ENCODE results near the gene LIMS2.
A peak's percentile ranks its signal among the peaks of the same experiment; 100 is the strongest.

LIMS2 gene

GRCh38 chr2:127674241-127675209, 805 bp downstream of the LIMS2 start:
- DNase-seq, result peak; percentile 55

- DNase-seq, result no peak
Measured at GRCh38 chr2:127673291-127674069, 1.9 kb downstream of the LIMS2 start.

DNA sequence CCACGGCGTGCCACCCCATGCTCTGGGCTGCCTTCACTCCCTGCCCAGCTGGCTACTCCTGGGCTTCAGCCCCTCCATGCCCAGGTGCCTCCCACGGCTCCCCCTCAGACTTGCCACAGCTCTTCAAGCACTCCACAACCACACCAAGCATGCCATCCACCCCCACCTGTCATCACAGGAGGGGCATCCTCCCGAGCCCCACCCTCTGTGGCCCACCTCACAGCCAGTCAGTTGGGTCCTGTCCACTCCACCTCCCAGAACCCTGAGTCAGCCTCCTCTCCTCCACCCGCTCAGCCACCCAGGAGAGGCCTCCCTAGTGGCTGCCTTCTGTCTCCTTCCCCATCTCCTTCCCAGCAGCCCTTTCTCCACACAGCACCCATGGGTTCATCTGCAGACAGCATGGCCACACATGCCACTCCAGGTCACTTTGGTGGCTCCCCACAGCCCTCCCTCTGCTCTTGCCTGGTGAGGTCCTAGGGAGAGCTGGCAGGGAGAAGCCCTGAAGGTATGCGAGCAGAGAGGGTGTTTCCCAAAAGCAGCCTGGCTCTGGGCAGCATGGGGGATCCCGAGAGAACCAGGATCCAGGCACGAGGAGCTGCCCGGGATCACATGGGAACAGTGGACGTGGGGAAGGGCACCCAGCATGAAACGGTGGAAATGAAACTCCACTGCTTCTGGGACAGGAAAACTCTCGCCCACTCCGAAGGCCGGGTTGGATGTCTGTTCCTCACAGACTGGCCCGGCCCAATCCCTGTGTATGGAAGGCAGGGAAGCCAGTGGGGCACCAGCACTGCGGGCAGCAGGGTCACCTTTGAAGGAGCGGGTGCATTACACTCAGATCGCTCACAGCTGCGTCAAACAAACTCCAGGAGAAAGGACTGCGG, 2.7 kb downstream of the LIMS2 start:
- no peak for DNase-seq

GRCh38 chr2:127671557-127672302, 3.6 kb downstream of the LIMS2 start:
- DNase-seq, result no peak

GRCh38 chr2:127670957-127671290, 4.4 kb downstream of the LIMS2 start:
- no peak for DNase-seq

DNA sequence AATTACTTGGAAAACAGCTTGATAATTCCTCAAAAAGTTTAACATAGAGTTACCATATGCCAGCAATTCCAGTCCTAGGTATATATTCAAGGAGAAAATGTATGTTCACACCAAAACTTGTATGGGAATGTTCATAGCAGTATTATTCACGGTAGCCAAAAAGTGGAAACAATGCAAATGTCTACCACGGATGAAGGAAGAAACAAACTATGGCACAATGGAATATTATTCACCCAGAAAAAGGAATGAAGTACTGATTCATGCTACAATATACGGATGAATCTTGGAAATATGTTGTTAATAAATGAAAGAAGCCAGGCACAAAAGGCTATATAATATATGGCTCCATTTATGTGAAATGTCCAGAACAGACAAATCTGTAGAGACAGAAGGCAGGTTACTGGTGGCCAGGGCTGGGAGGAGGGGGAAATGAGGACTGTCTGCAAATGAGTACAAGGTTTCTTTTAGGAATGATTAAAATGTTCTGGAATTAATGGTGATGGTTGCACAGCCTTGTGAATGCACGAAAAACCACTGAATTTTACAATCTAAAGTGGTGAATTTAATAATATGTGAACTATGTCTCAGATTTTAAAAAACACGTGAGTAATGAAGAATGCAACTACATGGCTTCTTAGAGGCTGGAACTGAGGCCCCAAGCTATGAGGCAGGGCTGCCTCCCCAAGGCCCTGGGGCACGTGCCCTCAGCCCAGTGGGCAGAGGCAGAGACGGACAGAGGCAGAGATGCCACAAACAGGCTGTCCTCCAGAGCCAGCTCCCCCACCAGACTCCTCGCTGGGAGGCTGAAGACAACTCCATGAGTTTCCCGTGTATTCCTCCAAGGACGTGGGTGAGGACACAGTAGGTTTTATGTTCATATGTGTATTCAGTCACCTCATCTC, 5.0 kb downstream of the LIMS2 start:
- DNase-seq, result no peak

DNA sequence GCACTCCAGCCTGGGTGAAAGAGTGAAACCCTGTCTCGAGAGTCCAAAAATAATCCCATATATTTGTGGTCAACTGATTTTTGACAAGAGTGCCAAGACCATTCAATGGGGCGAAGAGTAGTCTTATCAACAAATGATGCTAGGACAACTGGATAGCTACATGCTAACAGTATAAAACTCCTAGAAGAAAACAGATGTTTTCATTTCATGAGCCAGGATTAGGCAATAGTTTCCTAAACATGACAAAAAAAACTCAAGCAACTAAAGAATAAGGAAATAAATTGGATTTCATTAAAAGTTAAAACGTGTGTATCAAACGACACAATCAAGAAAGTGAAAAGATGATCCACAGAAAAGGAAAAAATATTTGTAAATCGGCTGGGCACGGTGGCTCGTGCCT, 6.3 kb downstream of the LIMS2 start:
- no peak for DNase-seq

- DNase-seq, result no peak
Measured at GRCh38 chr2:127665267-127665893, 9.9 kb downstream of the LIMS2 start.

DNA sequence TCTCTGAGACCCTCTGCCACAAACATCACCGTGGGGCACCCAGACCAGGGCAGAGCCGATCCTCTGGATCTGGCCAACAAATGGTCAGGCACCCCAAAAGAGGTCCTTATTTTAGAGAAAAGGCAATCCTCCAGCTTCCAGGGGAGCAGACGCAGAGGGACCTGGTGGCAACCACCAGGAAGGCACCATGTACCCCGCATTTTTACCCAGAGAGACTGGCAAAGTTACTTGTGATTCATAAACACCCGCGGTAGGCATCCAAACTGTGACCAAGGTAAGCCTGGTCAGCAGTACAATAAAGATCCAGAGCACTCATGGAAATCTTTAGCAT, 10.5 kb downstream of the LIMS2 start:
- DNase-seq, result no peak

DNA sequence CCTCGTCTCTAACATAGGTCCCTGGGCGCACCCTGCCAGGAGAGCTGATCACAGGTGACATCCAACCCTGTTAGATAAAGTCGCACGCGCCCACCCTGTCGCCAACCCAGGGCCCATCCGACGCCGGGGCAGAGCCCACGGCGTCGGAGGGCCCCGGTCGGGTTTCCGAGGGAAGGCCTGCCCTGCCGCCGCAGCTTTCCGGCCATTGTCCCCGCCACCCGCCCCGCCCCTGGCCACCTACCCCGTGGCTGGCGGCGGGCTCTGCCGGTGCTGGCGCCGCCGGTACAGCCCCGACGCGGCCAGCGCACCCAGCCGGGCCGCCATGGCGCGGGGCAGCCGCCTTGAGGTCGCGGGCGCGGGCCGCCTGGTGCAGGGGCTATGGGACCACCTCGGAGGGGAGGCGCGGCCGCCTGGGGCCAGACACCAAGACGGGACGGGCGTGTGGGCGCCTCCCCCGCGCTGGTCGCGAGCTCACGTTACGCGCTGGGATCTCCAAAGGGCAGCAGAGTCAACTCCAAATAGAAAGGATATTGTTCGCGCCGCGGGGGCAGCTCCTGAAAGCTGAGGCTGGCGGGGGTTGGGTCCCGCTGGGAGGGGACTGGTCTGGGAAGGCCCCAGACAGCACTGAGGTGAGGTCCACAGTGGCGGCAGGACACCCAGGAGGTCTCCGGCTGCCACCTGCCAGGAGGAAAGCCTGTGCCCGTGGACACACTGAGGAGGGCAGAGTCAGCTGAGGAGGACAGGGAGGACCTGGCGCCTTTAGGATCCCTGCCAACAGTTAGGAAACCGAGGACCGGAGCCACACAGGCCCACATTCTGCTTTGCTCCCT, 11.1 kb downstream of the LIMS2 start:
- DNase-seq, result no peak

GRCh38 chr2:127663566-127664064, 11.7 kb downstream of the LIMS2 start:
- no peak for DNase-seq

- no peak for DNase-seq
Measured at GRCh38 chr2:127662937-127663565, 12.3 kb downstream of the LIMS2 start.

- no peak for DNase-seq
Measured at GRCh38 chr2:127661949-127662510, 13.3 kb downstream of the LIMS2 start.

- DNase-seq, result no peak
Measured at GRCh38 chr2:127661072-127661649, 14.2 kb downstream of the LIMS2 start.

DNA sequence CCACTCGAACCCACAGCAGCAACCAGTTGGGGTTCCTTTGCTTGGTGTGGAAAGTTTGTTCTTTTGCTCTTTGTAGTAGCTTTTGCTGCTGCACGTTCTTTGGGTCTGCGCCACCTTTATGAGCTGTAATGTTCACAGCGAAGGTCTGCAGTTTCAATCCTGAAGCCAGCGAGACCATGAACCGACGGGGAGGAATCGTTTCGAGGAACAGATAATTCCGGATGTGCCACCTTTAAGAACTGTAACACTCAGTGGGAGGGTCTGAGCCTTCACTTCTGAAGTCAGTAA, 15.1 kb downstream of the LIMS2 start:
- no peak for DNase-seq

- peak; percentile 42 for DNase-seq
Measured at GRCh38 chr2:127659408-127660290, 15.7 kb downstream of the LIMS2 start.

- no peak for DNase-seq
Measured at GRCh38 chr2:127658641-127659407, 16.5 kb downstream of the LIMS2 start.
